Neural cell (in vitro differentiated cells): ENCODE results near the gene HMOX2. TPM values are rescaled to one million over a fixed set of nuclear protein-coding genes. Genes with fewer than 3 reads are reported as not detected.

Experiments used
- H2AFZ ChIP-seq: fragments of 200-600, 300-800 bp; sonication (generic), shearing (Covaris generic); 2 replicates; pipeline ENCODE4 v1.6.0; 2014; ENCODE audit warnings: low read depth, mild to moderate bottlenecking, antibody characterized with exemption, low read length, moderate library complexity
- H3F3A ChIP-seq: fragments of 200-600 bp; shearing (Covaris generic); 2 replicates; pipeline ENCODE4 v1.6.1; 2016; ENCODE audit warnings: mild to moderate bottlenecking, moderate library complexity, mixed read lengths, antibody characterized with exemption, low read length; ENCODE audit not compliant: insufficient read depth, poor library complexity, severe bottlenecking
- H3K27ac ChIP-seq: fragments of 200-600, 300-800 bp; sonication (generic), shearing (Covaris generic); 2 replicates; pipeline ENCODE4 v1.5.1; 2014; ENCODE audit warnings: mild to moderate bottlenecking, low read length, moderate library complexity
- H3K27me3 ChIP-seq: fragments of 300-800, 200-600 bp; sonication (generic), shearing (Covaris generic); 2 replicates; pipeline ENCODE4 v1.6.0; 2014; ENCODE audit warnings: mild to moderate bottlenecking, low read depth, low read length, moderate library complexity; ENCODE audit not compliant: insufficient read depth
- H3K36me3 ChIP-seq: fragments of 300-800, 200-600 bp; sonication (generic), shearing (Covaris generic); 2 replicates; pipeline ENCODE4 v1.5.1; 2014; ENCODE audit warnings: mild to moderate bottlenecking, antibody characterized with exemption, low read length, moderate library complexity; ENCODE audit not compliant: insufficient read depth
- H3K4me2 ChIP-seq: fragments of 300-800, 200-600 bp; sonication (generic), shearing (Covaris generic); 2 replicates; pipeline ENCODE4 v1.6.0; 2014; ENCODE audit warnings: mild to moderate bottlenecking, low read length
- H3K4me3 ChIP-seq: fragments of 300-800, 200-600 bp; sonication (generic), shearing (Covaris generic); 2 replicates; pipeline ENCODE4 v1.5.1; 2014; ENCODE audit warnings: mild to moderate bottlenecking, low read length, moderate library complexity
- H3K79me2 ChIP-seq: fragments of 200-600 bp; shearing (Covaris generic); replicated peaks from 2 replicates; pipeline ENCODE4 v1.6.0; 2014; ENCODE audit warnings: mild to moderate bottlenecking, low read length, moderate library complexity; ENCODE audit not compliant: insufficient read depth
- H3K9ac ChIP-seq: fragments of 300-800, 200-600 bp; sonication (generic), shearing (Covaris generic); 2 replicates; pipeline ENCODE4 v1.6.1; 2016; ENCODE audit warnings: mild to moderate bottlenecking, low read length, mixed read lengths
- H3K9me2 ChIP-seq: fragments of 200-600 bp; shearing (Covaris generic); 2 replicates; pipeline ENCODE4 v1.6.1; 2016; ENCODE audit warnings: mild to moderate bottlenecking, low read length, mixed read lengths; ENCODE audit not compliant: insufficient read depth
- H3K9me3 ChIP-seq: fragments of 200-600, 300-800 bp; sonication (generic), shearing (Covaris generic); 2 replicates; pipeline ENCODE4 v1.6.1; 2016; ENCODE audit warnings: mild to moderate bottlenecking, mixed run types, low read length, moderate library complexity, mixed read lengths
- H4K20me1 ChIP-seq: fragments of 200-600 bp; shearing (Covaris generic); 2 replicates; pipeline ENCODE4 v1.6.1; 2016; ENCODE audit warnings: mild to moderate bottlenecking, mixed run types; ENCODE audit not compliant: insufficient read depth
- EP300 ChIP-seq: fragments of 450-650 bp; conservative IDR thresholded peaks from 2 replicates; pipeline ENCODE4 v1.6.1; 2014; ENCODE audit warnings: antibody characterized with exemption, mild to moderate bottlenecking, moderate library complexity; ENCODE audit not compliant: poor library complexity, severe bottlenecking
- EZH2 ChIP-seq: fragments of 200-600, 300-800 bp; shearing (Covaris generic), sonication (generic); IDR thresholded peaks from 2 replicates; pipeline ENCODE4 v1.6.1; 2014; ENCODE audit warnings: antibody characterized with exemption, low read length, borderline replicate concordance, mild to moderate bottlenecking; ENCODE audit not compliant: insufficient read depth, poor library complexity, severe bottlenecking
- MXI1 ChIP-seq: fragments of 450-650 bp; conservative IDR thresholded peaks from 2 replicates; pipeline ENCODE4 v1.6.1; 2014; ENCODE audit warnings: antibody characterized with exemption, mild to moderate bottlenecking; ENCODE audit not compliant: poor library complexity, severe bottlenecking
- POLR2AphosphoS5 ChIP-seq: IDR thresholded peaks from 2 replicates; pipeline ENCODE4 v1.6.1; 2012
- RAD21 ChIP-seq: fragments of 450-650 bp; conservative IDR thresholded peaks from 2 replicates; pipeline ENCODE4 v1.6.1; 2014; ENCODE audit warnings: antibody characterized with exemption, mild to moderate bottlenecking, moderate library complexity
- SMC3 ChIP-seq: fragments of 450-650 bp; conservative IDR thresholded peaks from 2 replicates; pipeline ENCODE4 v1.6.1; 2014; ENCODE audit warnings: antibody characterized with exemption, mild to moderate bottlenecking, moderate library complexity; ENCODE audit not compliant: poor library complexity
- TAF1 ChIP-seq: IDR thresholded peaks from 2 replicates; pipeline ENCODE4 v1.6.1; 2012; ENCODE audit warnings: low read depth
- polyA plus RNA-seq: library from polyadenylated mRNA; depleted of rRNA; stranded (reverse); fragments of >200 nt; gene quantifications from 2 replicates; pipeline ENCODE4 v1.2.3, GENCODE V29; 2014
- TF ChIP-seq, protein P1 (sequence below): fragments of 450-650 bp; IDR thresholded peaks from 2 replicates; pipeline ENCODE4 v1.5.1; 2014; ENCODE audit warnings: antibody characterized with exemption, mild to moderate bottlenecking, moderate library complexity; ENCODE audit not compliant: poor library complexity, severe bottlenecking
- TF ChIP-seq, protein P2 (sequence below): IDR thresholded peaks from 2 replicates; pipeline ENCODE4 v1.6.1; 2012; ENCODE audit warnings: borderline replicate concordance

The HMOX2 gene
- polyA plus RNA-seq, 1 donor from 2014 or later = 79.4 TPM

DNA sequence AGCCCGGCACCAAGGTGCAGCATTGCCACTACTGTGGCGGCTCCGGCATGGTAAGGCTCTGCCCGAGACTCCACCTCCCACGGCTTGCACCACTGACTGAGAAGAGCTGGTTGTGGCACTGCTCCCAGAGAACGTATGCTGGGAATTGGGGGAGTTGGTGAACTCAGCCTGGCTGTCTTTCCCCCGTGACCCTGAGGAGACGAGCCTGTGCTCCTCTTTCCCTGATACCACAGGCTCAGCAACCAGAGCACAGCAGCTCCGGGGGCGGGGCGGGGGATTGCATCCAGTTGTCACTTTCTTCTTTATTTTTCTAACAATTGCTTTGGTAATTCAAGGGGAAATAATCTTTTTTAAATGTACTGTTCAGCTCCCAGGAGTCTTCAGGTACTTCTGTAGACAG, 33.8 kb upstream of the HMOX2 start:
- H3K9me2 ChIP-seq = no peaks in the 10 kb centered on the region
- H3K4me2 ChIP-seq = no peak overlapping the region
- H3K79me2 ChIP-seq = no peaks in the 10 kb centered on the region
- no peaks in the 10 kb centered on the region for H4K20me1 ChIP-seq
- H3K36me3 ChIP-seq = no peaks in the 10 kb centered on the region
- no peak overlapping the region for H3K4me3 ChIP-seq
- H3K9me3 ChIP-seq = no peaks in the 10 kb centered on the region
- TF ChIP-seq, protein P1, sequence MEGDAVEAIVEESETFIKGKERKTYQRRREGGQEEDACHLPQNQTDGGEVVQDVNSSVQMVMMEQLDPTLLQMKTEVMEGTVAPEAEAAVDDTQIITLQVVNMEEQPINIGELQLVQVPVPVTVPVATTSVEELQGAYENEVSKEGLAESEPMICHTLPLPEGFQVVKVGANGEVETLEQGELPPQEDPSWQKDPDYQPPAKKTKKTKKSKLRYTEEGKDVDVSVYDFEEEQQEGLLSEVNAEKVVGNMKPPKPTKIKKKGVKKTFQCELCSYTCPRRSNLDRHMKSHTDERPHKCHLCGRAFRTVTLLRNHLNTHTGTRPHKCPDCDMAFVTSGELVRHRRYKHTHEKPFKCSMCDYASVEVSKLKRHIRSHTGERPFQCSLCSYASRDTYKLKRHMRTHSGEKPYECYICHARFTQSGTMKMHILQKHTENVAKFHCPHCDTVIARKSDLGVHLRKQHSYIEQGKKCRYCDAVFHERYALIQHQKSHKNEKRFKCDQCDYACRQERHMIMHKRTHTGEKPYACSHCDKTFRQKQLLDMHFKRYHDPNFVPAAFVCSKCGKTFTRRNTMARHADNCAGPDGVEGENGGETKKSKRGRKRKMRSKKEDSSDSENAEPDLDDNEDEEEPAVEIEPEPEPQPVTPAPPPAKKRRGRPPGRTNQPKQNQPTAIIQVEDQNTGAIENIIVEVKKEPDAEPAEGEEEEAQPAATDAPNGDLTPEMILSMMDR = no peak
- TF ChIP-seq TAF1 = no peak
- TF ChIP-seq MXI1 = no peak
- H2AFZ ChIP-seq = no peak overlapping the region
- no peaks in the 10 kb centered on the region for H3F3A ChIP-seq
- no peak overlapping the region for H3K9ac ChIP-seq
- H3K27ac ChIP-seq = no peak overlapping the region
- no peaks in the 10 kb centered on the region for H3K27me3 ChIP-seq

DNA sequence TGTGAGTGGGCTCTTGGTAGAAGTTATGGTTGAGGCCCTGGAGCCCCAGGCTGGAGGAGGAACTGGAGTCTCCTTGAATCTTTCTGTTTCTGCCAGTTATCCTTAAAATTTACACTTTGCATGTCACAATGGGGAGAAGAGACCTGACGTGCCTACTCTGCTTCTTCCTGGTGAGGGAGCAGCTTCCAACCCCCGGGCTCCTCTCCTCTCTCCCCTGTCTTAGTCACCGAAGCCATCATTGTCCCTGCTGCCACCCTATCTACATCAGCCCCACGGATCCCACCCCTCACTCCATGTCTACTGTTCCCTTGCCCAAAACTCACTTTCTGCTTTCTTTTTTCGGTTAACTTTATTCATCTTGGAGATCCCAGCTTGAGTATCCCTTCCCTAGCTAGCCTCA, 32.9 kb upstream of the HMOX2 start:
- Histone ChIP-seq H3K36me3 (no peaks in the 10 kb centered on the region), H3F3A (no peaks in the 10 kb centered on the region), H3K4me2 (no peak overlapping the region), H3K9me2 (no peaks in the 10 kb centered on the region), H3K9me3 (no peaks in the 10 kb centered on the region), H3K27me3 (no peaks in the 10 kb centered on the region), H2AFZ (no peak overlapping the region), H3K9ac (no peak overlapping the region), H3K27ac (no peak overlapping the region), H4K20me1 (no peaks in the 10 kb centered on the region), H3K79me2 (no peaks in the 10 kb centered on the region), H3K4me3 (no peak overlapping the region)
- TF ChIP-seq EP300 (no peak), TAF1 (no peak)
- TF ChIP-seq, protein P1 = no peak

DNA sequence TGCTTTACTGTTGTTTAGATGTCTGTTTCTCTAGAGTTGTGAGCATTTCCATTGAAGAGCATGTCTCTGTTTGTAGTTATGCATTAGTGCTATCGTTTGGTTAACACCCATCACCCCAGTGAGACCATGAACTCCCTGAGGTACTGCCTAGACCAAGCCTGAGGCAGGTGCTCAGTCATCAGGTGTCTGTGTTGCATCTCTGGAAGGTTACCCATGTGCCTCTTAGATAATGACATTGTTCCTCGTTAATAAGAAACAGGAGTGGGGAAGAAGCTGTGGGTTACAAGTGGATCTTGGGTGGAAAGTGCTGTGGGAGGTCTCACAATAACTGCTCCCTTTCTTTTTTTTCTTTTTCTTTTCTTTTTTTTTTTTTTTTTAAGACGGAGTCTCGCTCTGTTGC, 32.2 kb upstream of the HMOX2 start:
- Histone ChIP-seq H3K9me2 (no peaks in the 10 kb centered on the region), H3K36me3 (no peaks in the 10 kb centered on the region)
- TF ChIP-seq, protein P2, sequence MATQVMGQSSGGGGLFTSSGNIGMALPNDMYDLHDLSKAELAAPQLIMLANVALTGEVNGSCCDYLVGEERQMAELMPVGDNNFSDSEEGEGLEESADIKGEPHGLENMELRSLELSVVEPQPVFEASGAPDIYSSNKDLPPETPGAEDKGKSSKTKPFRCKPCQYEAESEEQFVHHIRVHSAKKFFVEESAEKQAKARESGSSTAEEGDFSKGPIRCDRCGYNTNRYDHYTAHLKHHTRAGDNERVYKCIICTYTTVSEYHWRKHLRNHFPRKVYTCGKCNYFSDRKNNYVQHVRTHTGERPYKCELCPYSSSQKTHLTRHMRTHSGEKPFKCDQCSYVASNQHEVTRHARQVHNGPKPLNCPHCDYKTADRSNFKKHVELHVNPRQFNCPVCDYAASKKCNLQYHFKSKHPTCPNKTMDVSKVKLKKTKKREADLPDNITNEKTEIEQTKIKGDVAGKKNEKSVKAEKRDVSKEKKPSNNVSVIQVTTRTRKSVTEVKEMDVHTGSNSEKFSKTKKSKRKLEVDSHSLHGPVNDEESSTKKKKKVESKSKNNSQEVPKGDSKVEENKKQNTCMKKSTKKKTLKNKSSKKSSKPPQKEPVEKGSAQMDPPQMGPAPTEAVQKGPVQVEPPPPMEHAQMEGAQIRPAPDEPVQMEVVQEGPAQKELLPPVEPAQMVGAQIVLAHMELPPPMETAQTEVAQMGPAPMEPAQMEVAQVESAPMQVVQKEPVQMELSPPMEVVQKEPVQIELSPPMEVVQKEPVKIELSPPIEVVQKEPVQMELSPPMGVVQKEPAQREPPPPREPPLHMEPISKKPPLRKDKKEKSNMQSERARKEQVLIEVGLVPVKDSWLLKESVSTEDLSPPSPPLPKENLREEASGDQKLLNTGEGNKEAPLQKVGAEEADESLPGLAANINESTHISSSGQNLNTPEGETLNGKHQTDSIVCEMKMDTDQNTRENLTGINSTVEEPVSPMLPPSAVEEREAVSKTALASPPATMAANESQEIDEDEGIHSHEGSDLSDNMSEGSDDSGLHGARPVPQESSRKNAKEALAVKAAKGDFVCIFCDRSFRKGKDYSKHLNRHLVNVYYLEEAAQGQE = no peak
- TF ChIP-seq SMC3 = no peak
- no peak for TF ChIP-seq TAF1
- TF ChIP-seq RAD21 = no peak
- no peak for TF ChIP-seq EP300
- TF ChIP-seq EZH2 = no peak
- TF ChIP-seq POLR2AphosphoS5 = no peak
- no peak for TF ChIP-seq MXI1
- TF ChIP-seq, protein P1 = no peak

More for the DNA sequence above, 32.2 kb upstream of the HMOX2 start:
- Histone ChIP-seq H3K9me3 (no peaks in the 10 kb centered on the region), H3F3A (no peaks in the 10 kb centered on the region), H4K20me1 (no peaks in the 10 kb centered on the region), H3K4me2 (no peak overlapping the region), H3K9ac (no peak overlapping the region), H3K27me3 (no peaks in the 10 kb centered on the region), H2AFZ (no peak overlapping the region), H3K4me3 (no peak overlapping the region), H3K79me2 (no peaks in the 10 kb centered on the region), H3K27ac (no peak overlapping the region)
